G401 (cell line): Measurements from ENCODE around the gene SORL1. TPM values are rescaled to one million over a fixed set of nuclear protein-coding genes. Genes with fewer than 3 reads are reported as not detected.

Experiments
- DNase-seq: peaks from one replicate; pipeline ENCODE4 v3.0.0-alpha.2; 2015; ENCODE audit warnings: low spot score
- in situ Hi-C: cut with HindIII; loops from 2 replicates; pipeline ENCODE4 v1.10.0; 2016; ENCODE audit warnings: low sequenced_read_pairs, mixed read lengths
- total RNA-seq: library from RNA; depleted of rRNA; stranded (reverse); fragments of >200 nt; shearing (Covaris generic); gene quantifications from 2 replicates; pipeline ENCODE4 v1.2.3, GENCODE V29; 2014

The SORL1 gene
- total RNA-seq, 1 experiment from 2014 or later, result 0.14 TPM

GRCh38 chr11:121448431-121448941, 3.6 kb upstream of the SORL1 start:
- in situ Hi-C loops, result no loop called here
- no peak for DNase-seq

- in situ Hi-C loops, result no loop called here
- no peak for DNase-seq
These were observed 3.0 kb upstream of the SORL1 start for GRCh38 chr11:121449123-121449522.

DNA sequence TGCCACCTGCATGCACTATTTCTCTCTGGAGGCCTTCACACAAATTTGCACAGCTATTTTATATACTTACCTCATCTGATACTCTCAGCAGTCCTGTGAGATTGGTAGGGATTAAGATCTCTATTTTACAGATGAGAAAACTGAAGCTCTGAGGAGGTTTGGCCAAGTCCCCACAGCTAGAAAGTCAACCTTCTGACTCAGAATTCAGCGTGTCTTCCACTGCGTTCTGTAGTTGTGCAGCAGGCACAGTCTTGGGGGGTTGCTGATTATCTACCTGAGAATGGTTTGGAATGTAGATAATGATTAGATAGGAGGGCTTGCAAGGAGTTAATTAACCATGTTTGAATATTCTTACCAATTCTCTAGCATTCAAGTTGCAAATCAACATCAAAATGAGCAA, 2.5 kb upstream of the SORL1 start:
- in situ Hi-C loops, result no loop called here
- DNase-seq, result no peak

GRCh38 chr11:121450401-121450800, 1.7 kb upstream of the SORL1 start:
- no peak for DNase-seq
- in situ Hi-C loops, result no loop called here

DNA sequence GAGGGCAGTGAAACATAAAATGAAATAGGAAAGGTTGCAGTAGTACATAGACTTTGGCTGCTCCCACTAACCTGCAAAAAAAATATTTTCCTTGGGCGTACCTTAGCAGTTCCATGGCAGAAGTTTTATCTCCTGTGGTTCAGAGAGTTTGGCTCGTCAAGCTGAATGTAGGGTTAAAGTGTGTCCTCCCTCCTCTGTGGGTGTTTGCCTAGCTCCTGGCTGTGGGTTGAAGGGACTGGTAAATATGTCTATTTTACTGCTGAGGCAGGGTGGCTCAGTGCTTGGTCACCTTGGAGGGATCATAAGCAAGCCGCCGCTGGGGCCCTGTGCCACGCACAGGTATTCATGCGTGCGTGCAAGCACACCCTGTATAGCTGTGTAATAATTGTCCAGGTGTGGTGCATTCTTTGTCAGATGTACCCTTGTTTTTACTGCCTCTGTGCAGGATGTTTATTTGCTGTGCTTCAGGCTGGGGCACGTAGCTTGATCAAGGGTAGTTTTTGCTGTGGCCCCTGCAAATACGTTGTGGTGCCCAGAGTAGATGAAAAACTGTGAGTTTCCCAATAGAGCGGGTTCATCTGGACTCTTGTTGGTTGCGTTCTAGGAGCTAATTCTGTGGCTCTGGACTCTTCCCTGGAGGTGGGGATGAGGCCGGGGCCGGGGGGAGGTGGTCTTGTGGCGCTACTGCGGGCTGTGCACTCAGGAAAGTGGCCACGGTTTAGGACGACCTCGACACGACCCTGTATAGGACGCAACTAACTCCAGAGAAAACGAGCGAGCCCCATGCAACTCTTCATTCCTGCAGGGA, 732 bp upstream of the SORL1 start:
- peak; percentile 44 for DNase-seq
- in situ Hi-C loops, result no loop called here

- DNase-seq, result peak; percentile 56
- in situ Hi-C loops, result no loop called here
These were observed 566 bp downstream of the SORL1 start, which contains the start of gene SORL1-AS1 for GRCh38 chr11:121452609-121453150. SORL1-AS1 (minus strand) TSS chr11:121452967.

GRCh38 chr11:121453589-121454299, 1.6 kb downstream of the SORL1 start:
- DNase-seq, result peak; percentile 40
- in situ Hi-C loops, result no loop called here

GRCh38 chr11:121455115-121455514, 3.0 kb downstream of the SORL1 start:
- DNase-seq, result peak; percentile 32
- in situ Hi-C loops, result no loop called here

GRCh38 chr11:121456151-121456550, 4.0 kb downstream of the SORL1 start:
- in situ Hi-C loops, result no loop called here
- peak; percentile 39 for DNase-seq

- in situ Hi-C loops, result no loop called here
- DNase-seq, result peak; percentile 53
These were observed 4.8 kb downstream of the SORL1 start for GRCh38 chr11:121456816-121457431.

GRCh38 chr11:121458551-121458950, 6.4 kb downstream of the SORL1 start:
- no peak for DNase-seq
- in situ Hi-C loops, result no loop called here

DNA sequence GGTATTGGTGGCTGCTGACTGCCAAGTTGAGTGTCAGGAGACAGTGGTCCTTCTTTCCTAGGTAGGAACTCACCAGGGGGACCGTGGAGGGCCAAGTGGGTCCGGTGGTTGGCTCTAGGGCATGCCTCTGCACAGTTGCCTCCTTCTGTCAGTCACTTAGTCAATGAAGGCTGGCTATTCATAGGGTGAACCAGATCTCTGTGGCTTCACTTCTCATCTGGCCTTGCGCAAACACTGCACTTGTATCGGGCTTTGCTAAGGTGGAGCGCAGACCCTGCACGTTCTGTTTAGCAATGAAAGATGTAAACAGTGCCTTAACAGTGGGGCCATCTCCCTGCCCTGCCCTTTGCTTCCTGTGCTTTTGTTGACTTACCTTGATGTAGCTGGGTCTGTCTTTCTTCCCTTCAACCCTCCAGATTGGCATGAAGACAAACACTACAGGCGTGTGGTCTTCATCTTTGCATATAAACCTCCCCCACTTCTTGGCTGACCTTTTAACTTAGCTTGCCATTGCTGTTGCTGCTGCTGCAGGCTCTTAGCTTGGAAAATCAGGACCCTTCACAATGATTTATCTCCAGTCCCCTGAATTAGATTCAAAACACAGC, 7.4 kb downstream of the SORL1 start:
- in situ Hi-C loops, result no loop called here
- no peak for DNase-seq

DNA sequence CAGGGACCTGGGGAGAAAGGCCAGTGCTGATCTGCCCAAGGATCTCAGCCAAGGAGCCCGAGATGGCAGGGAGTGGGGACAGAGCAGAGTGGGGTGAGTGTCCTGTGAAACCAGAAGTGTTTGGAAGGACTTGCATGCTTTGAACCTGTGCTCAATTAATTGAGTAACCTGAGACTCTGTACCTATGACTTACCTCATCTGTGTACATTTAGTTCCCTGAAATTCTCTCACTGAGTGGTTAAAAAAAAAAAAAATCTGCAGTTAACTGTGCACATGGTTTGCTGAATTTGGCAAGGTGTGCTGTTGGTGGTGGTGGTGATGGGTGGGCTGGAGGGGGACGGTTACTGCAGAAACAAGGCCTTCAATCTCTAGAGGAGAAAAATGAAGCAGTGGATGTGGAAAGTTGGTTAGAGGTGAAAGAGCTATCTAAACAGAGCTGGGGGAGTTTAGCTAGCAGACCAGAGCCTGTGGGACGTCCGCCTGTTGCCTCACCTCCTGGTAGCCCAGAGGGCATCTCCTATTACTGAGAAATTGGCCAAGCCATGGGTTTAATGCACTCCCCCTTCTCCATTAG, 8.9 kb downstream of the SORL1 start:
- DNase-seq, result no peak
- in situ Hi-C loops, result no loop called here

DNA sequence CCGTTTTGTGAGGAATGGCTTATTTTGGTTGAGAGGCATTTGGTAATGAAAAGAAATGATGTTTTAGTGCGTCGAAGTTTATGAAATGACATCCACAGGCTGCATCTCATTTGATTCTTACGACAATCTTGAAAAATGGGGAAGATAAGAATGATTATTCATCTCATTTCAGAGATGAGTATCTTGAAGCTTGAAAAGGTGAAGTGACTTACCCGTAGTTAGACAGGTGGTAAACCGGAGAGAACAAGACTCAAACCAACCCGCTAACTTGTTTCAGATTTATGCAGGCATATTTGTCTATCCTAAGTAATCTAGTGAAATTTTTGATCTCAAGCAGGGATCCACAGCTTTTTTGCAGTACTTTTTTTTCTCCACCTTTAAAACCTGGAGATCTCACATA, 9.7 kb downstream of the SORL1 start:
- DNase-seq, result no peak
- in situ Hi-C loops, result no loop called here

- DNase-seq, result peak; percentile 65
- in situ Hi-C loops, result no loop called here
These were observed 11.7 kb downstream of the SORL1 start for GRCh38 chr11:121463689-121464335.

DNA sequence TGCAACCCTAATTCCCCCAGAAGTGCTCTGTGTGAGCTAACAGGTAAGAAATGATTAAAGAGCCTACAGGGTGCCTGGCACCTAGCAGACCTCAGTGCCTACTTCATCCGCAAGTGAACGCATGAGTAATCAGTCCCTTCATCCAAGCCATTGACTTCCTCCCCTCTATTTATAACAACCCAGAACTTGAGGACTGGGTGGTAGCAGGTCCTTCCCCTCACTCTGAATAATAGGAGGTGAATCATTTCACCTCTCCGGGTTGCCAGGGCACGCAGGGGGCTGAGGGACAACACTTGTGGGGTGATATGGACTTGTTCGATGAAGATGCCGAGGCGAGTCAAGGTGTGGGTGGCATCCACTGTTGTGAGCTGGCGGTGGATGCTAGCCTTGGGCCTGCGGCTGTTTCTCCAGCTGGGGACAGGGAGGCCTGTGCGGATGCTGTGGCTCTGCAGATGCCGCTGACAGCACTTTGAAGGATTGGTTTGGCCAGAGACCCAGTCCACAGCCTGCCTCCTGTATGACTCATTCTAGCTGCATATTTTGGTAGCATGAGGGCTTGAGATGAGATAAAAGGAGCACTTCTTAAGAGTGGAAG, 12.3 kb downstream of the SORL1 start:
- peak; percentile 74 for DNase-seq
- in situ Hi-C loops, result no loop called here

DNA sequence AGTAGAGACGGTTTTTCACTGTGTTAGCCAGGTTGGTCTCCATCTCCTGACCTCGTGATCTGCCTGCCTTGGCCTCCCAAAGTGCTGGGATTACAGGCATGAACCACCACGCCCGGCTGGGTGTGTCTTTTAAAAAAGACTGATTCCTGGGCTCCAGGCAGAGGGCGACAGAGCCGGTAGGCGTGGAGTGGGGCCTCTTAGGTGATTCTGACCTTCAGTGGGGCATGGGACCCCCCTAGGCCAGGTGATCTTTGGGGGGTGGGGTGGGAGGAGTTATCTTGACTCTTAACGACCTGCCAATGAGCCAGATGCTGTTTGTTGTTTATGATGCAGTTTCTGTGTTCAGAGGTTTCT, 13.6 kb downstream of the SORL1 start:
- in situ Hi-C loops, result no loop called here
- DNase-seq, result no peak

GRCh38 chr11:121466063-121466794, 14.1 kb downstream of the SORL1 start:
- DNase-seq, result no peak
- in situ Hi-C loops, result no loop called here
